Fibroblast of lung (primary cell): ENCODE results near the gene DPH6.

Source experiments
- CTCF ChIP-seq, 2 donors: IDR thresholded peaks in 1 of 2; conservative IDR thresholded peaks in 1 of 2; 1 replicate in 1 of 2; 2 replicates in 1 of 2; pipeline ENCODE4 v1.5.1; 2011 to 2012; ENCODE audit warnings: low read length in 2 of 2, control low read depth in 1 of 2, inconsistent platforms in 1 of 2, low read depth in 1 of 2, mild to moderate bottlenecking in 1 of 2
- EZH2 ChIP-seq: IDR thresholded peaks from 2 replicates; pipeline ENCODE4 v1.5.1; 2012; ENCODE audit warnings: low read length, control low read depth, mild to moderate bottlenecking; ENCODE audit errors: missing control alignments

- TF ChIP-seq EZH2 = no peak
- TF ChIP-seq CTCF (conservative IDR thresholded peaks at IDR 0.05 in 1 of 2, IDR thresholded peaks at IDR 0.05 in 1 of 2; ENCODE audit: low read depth in 1 of 2, low read length in 2 of 2) = no peak
Measured at GRCh38 chr15:35427496-35427895, 118.5 kb downstream of the DPH6 start.
